NOMO-1 treated with DMSO at 0.1 percent for 48 hours (cell line): ENCODE data around the gene DGCR8.

Experiments
- DNase-seq: peaks from one replicate; lab custom pipeline; 2025; ENCODE audit not compliant: unreplicated experiment; lab: John Stamatoyannopoulos, UW

Gene DGCR8

DNA sequence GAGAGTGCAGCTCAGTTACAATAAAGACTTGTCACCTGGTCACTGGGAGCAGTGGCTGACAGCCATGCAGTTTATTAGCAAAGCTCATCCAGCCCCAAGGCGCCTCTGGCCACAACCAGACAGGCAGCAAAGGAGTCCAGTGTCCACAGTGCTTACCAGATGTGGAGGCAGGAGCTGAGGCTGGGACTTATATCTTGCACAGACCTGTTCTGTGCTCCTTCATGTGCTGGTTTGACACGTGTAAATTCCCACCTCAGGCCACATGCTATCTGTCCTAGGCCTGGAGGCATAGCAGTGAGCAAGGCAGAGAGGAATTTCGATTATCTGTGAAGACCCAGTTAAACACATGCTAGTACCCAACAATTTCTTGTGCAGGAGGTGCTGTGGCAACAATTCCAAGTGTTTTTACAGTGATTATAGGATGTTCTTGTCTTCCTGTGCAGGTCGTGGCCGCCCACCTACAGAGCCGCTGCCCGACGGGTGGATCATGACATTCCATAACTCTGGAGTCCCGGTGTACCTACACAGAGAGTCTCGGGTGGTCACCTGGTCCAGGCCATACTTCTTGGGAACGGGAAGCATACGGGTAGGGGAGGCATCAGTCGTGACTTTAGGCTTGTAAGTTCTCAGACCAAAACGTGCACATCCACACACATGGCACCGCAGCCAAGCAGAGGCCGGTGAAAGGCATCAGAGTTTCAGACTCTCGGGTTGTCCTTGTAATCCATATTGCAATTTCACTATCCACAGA is 9.4 kb downstream of the DGCR8 start:
- DNase-seq = no peak

DNA sequence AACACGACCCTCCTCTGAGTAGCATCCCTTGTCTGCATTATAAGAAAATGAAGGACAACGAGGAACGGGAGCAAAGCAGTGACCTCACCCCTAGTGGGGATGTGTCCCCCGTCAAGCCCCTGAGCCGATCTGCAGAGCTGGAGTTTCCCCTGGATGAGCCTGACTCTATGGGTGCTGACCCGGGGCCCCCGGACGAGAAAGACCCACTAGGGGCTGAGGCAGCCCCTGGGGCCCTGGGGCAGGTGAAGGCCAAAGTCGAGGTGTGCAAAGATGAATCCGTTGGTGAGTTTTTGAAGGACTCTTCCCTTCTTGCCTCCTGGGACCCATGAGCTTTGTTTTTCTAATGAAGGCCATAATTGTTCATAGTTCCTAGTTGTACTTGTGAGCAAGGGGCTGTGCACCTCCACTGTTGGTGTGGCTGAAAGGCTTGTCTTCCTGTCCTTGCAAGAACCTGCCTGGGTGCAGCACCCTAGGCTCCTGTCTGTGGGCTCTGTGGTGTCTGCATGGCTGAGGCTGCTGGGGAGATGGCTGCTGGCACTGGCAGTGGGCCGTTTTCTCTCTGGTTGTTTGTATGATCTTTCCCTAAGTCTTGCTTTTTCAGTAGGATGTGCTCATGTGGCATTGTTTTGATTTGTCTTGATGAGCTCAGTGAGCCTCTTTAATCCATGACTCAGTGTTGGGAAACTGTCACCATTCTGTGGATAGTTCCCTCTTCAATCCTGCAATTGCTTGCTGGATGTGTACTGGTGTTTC is 10.1 kb downstream of the DGCR8 start:
- no peak for DNase-seq

DNA sequence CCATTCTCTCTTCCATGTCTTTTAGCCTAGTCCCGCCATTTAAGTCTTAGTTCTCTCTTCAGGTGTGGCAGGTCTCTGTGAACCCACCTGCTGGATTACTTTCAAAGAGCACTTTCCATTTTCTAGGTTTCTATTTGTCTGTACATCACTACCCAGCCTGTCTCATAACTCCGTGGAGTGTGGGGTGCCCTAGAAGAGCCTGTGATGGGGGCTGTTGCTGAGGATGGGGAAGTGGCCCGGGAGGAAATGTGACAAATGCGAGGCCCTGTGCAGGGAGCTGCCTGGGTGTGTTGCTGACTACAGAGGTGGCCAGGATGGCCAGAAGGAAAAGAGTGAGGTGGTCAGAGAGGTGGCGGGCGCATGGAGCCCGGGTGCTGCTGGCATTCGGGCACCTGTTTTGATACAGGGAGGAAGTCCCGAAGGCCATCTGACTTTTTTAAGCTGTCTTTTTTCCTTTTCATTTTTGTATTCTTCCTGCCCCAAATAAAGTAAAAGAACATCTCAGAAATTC is 10.7 kb downstream of the DGCR8 start:
- DNase-seq = no peak

- no peak for DNase-seq
Measured at GRCh38 chr22:20091690-20092476, 11.8 kb downstream of the DGCR8 start.

DNA sequence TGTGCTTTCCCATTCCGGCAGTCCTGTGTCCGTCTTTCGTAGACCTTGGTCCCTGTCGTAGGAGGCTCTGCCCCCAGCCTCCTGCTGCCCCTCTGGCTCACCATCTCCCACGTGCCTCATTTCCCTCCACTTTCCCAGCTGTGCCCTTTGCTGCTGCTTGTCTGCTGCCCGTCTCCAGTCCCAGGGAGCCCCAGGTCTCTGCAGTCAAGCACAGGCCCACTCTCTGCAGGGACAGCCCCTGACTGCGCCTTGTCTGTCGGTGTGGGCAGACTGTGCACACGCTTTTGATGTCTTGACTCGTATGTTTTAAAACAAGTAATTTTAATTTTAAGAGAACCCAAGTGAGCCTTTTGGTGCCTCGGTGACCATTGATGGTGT is 12.4 kb downstream of the DGCR8 start:
- DNase-seq = no peak

GRCh38 chr22:20093418-20094196 is 13.6 kb downstream of the DGCR8 start:
- DNase-seq = no peak

- DNase-seq = no peak
Measured at GRCh38 chr22:20094197-20094807, 14.3 kb downstream of the DGCR8 start.

- no peak for DNase-seq
Measured at GRCh38 chr22:20095521-20095920, 15.5 kb downstream of the DGCR8 start.

- no peak for DNase-seq
Measured at GRCh38 chr22:20096574-20097420, 16.8 kb downstream of the DGCR8 start.

- no peak for DNase-seq
Measured at GRCh38 chr22:20099099-20099711, 19.2 kb downstream of the DGCR8 start.

DNA sequence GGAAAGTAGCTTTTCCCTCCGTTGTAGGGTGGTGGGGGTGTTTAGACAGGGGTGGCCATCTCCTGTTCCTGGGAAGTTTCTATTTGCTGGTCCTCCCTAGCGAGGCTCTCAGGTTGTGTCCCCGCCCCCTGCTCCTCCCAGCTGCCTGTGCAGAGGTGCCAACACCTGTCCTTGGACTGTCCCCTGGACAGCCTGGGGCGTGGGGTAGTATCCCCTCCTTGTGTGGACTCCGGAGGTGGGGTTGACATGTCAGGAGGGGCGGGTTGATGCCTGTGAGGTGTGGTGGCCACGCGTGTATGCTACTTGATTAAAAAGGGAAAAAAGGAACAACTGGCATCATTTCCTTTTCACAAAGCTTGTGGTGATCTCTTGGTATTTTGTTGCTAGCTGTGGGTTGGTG is 21.6 kb downstream of the DGCR8 start:
- DNase-seq = no peak

DNA sequence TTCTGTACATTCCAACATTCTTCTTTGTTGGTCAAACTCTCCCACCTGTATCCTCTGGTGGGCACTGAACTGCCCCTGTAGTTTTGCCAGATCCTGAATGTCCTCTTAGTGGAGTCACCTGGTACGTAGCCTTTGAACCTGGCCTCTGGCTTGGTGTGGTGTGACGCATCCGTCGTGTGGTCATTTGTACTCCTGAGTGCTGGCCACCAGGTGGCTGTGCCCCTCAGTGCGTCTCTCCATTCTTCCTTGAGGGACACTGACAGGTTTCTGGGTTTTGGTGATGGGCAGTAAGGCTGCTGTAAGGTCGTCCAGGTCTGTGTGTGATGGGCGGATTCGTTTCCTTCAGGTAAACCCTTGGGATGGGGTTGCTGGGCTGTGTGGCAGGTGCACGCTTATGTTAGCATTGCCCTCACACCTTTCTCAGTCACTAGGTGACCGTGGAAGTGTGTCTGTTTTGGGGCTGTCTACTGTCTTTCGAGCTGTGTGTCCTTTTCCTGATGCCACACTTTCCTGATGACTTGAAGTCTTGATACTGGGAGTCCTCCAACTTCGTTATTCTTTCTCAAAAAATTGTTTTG is 22.3 kb downstream of the DGCR8 start:
- DNase-seq = no peak

DNA sequence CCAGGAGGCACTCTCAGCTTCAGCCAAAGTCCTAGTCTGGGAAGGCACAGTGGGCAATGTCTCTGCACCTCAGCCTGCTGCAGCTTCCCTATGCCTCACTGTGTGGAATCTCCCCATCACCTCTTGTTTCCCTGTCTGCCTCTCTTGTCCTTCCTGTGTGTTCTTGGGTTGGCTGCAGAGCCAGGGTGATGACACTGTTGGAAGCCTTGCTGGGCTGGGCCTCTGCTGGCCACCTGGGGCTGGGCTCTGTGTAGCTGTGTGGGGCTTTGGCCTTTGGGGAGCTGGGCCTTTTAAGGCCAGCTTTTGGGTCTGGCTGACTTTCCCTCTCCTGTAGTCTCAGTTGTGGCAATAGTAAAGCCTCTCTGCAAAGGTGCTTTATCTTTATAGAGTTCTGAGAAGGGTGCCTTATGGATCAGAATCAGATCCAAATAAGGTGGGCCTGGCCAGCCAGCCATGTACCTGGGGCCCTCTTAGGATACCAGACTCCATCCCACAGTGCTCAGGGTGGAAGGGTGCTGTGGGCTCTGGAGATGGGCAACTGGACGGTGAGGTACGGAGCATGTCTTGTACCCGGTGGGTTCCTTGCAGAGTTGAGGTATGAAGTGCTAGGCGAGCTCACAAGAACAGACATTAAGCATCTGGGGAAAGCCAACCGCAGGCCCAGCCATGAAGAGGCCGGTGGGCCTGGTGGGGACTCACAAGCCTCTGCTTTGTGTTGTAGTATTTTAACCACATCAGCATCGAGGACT is 25.6 kb downstream of the DGCR8 start:
- DNase-seq = no peak

DNA sequence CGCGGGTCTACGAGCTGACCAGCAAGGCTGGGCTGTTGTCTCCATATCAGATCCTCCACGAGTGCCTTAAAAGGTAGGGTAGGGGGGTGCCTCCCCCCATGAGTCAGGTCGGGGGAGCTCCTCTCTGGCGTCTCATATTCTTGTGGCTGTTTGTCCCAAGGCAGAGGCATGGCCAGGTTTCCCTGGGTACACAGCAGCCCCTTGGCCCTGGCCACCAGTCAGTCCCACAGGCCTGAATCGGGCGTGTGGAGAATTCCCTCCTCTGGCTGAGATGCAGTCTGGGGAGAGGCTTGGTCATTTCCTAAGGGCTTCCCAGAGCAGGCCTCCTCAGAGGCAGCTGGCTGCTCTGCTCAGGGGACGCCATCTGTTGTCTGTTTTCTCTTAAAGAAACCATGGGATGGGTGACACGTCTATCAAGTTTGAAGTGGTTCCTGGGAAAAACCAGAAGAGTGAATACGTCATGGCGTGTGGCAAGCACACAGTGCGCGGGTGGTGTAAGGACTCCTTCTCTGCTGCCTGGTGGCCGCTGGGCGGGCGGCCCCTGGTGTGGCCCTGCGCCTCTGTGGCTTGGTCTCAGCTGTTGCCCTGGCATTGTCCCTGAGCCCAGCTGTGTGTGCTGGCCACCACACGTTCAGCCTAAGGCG is 26.3 kb downstream of the DGCR8 start:
- no peak for DNase-seq

DNA sequence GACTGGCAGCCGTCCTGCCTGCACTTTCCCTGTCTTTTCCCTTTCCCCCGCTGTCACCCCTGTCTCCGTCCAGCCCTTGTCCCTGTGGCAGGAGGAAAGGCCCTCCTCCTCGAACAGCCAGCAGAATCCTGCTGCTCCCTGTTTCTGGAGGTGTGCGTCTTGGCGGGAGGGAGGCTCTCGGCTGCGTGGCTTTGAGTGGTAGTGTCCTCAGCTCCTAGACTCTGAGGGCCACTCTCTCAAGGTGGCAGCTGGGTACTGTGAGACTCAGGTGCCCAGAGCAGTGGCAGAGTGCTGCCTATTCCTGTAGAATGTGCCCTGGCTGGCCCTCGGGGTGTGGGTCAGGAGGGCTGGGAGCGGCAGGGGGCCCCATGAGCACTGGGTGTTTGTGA is 26.8 kb downstream of the DGCR8 start:
- DNase-seq = no peak

GRCh38 chr22:20107471-20107901 is 27.4 kb downstream of the DGCR8 start:
- DNase-seq = no peak

DNA sequence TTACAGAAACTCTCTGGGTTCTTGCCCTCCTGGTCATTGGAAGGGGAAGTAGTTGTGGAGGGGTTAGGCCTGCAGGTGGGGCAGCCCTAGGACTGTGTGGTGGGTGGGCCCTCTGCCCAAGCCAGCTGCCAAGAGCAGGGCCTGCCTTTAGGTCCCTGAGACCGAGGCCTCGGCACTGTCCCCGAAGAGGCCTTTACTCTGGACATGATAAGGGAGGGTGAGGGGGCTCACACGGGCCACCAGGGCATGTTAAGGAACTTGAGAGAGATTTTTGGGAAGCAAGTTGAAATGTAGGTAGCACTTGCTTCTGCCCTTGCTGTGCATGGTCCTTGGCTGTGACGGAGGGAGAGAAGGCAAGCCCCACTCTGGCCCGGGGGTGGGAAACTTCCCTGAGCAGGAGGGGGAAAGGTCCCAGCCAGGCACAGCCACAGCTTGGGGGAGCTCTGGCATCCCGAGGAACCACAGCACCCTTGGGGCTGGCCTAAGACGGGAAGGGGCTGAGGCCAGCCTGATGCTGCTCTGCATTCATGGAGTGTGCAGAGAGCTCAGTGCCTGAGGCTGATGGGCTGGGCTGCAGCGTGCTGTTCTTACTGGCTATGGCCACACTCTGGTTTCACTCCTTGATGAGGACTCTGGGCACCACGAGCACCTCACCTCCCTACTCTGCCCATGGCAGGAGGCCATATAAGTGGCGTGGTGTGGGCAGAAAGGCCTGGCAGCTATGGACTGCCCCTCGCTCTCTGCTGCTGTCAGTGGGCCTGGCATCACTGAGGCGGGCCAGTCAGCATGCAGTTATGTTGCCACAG is 28.1 kb downstream of the DGCR8 start:
- DNase-seq = no peak
